IMR-90 (cell line): Measurements from ENCODE around the gene R3HDM2. TPM values are rescaled to one million over a fixed set of nuclear protein-coding genes. Genes with fewer than 3 reads are reported as not detected.
A peak's percentile ranks its signal among the peaks of the same experiment; 100 is the strongest.

Source experiments
- ATAC-seq: fragments of 200-7000 bp; cut with Tn5 transposase; 2 replicates; pipeline ENCODE4 v1.9.1; 2020; ENCODE audit warnings: low read depth, mild to moderate bottlenecking, moderate library complexity
- BruUV-seq: library from RNA; stranded (reverse); fragments of 400-500 nt; replicated peaks from 2 replicates; lab custom pipeline; 2021; lab: Mats Ljungman, UMichigan
- CTCF ChIA-PET: fragments of 300-600 bp; formaldehyde crosslinking; extraction: SDS; loops from one replicate; lab custom pipeline; 2021; ENCODE audit warnings: antibody characterized with exemption; lab: Yijun Ruan, JAX
- POLR2A ChIA-PET: fragments of 300-600 bp; sonication (Branson Sonifier 250); formaldehyde crosslinking; loops from one replicate; lab custom pipeline; 2022; ENCODE audit warnings: antibody characterized with exemption; ENCODE audit not compliant: unreplicated experiment; lab: Charles Lee
- DNase-seq: peaks from one replicate; pipeline ENCODE4 v3.0.0; 2013
- H2AFZ ChIP-seq: replicated peaks from 2 replicates; pipeline ENCODE3; 2013; ENCODE audit warnings: low read length, mild to moderate bottlenecking; ENCODE audit not compliant: poor library complexity
- H2AK5ac ChIP-seq: 2 replicates; pipeline ENCODE4 v1.6.1; 2013; ENCODE audit warnings: low read depth, low read length, inconsistent platforms
- H2AK9ac ChIP-seq: replicated peaks from 2 replicates; pipeline ENCODE3; 2013; ENCODE audit warnings: mild to moderate bottlenecking, low read depth, low read length, moderate library complexity; ENCODE audit not compliant: poor library complexity
- H2BK120ac ChIP-seq: 2 replicates; pipeline ENCODE4 v1.6.1; 2013; ENCODE audit warnings: low read depth, low read length, inconsistent platforms
- H2BK15ac ChIP-seq: 3 replicates; pipeline ENCODE4 v1.6.1; 2013; ENCODE audit warnings: low read depth, low read length, inconsistent platforms
- H2BK20ac ChIP-seq: 2 replicates; pipeline ENCODE4 v1.6.1; 2013; ENCODE audit warnings: low read depth, mild to moderate bottlenecking, inconsistent platforms, low read length, moderate library complexity
- H2BK5ac ChIP-seq: 2 replicates; pipeline ENCODE4 v1.6.1; 2013; ENCODE audit warnings: mild to moderate bottlenecking, low read depth, low read length, inconsistent platforms; ENCODE audit not compliant: poor library complexity, severe bottlenecking
- H3K14ac ChIP-seq: replicated peaks from 2 replicates; pipeline ENCODE4 v1.6.1; 2013; ENCODE audit warnings: low read depth, low read length, inconsistent platforms
- H3K18ac ChIP-seq: 2 replicates; pipeline ENCODE4 v1.6.1; 2013; ENCODE audit warnings: low read depth, low read length, control low read depth
- H3K23ac ChIP-seq: 2 replicates; pipeline ENCODE4 v1.6.1; 2013; ENCODE audit warnings: low read depth, low read length, inconsistent platforms
- H3K27ac ChIP-seq: 2 replicates; pipeline ENCODE4 v1.5.1; 2013; ENCODE audit warnings: mild to moderate bottlenecking, control low read depth, low read length; ENCODE audit not compliant: insufficient read depth
- H3K27me3 ChIP-seq: 2 replicates; pipeline ENCODE4 v1.6.1; 2013; ENCODE audit warnings: low read length; ENCODE audit not compliant: control insufficient read depth, insufficient read depth
- H3K36me3 ChIP-seq: 2 replicates; pipeline ENCODE4 v1.6.1; 2013; ENCODE audit warnings: low read length, mixed read lengths; ENCODE audit not compliant: control insufficient read depth, insufficient read depth
- H3K4ac ChIP-seq: 2 replicates; pipeline ENCODE4 v1.6.1; 2013; ENCODE audit warnings: low read depth, low read length, inconsistent platforms
- H3K4me1 ChIP-seq: 2 replicates; pipeline ENCODE4 v1.6.1; 2013; ENCODE audit warnings: low read length, mixed read lengths; ENCODE audit not compliant: control insufficient read depth, insufficient read depth
- H3K4me2 ChIP-seq: 2 replicates; pipeline ENCODE4 v1.6.1; 2013; ENCODE audit warnings: low read depth, mild to moderate bottlenecking, control low read depth, low read length, moderate library complexity
- H3K4me3 ChIP-seq: 2 replicates; pipeline ENCODE4 v1.5.1; 2013; ENCODE audit warnings: low read depth, mild to moderate bottlenecking, control low read depth, low read length, moderate library complexity; ENCODE audit not compliant: insufficient read depth
- H3K56ac ChIP-seq: 2 replicates; pipeline ENCODE4 v1.6.1; 2013; ENCODE audit warnings: low read length, inconsistent platforms; ENCODE audit not compliant: insufficient read depth; ENCODE audit errors: extremely low read depth
- H3K79me1 ChIP-seq, 2 experiments: 2 replicates each; pipeline ENCODE4 v1.6.1; 2013; ENCODE audit warnings: low read length in 2 of 2, inconsistent platforms in 1 of 2, low read depth in 1 of 2
- H3K9ac ChIP-seq: 2 replicates; pipeline ENCODE4 v1.6.1; 2013; ENCODE audit warnings: low read depth, low read length, control low read depth
- H3K9me1 ChIP-seq: 2 replicates; pipeline ENCODE4 v1.6.1; 2013; ENCODE audit warnings: low read length, inconsistent platforms; ENCODE audit not compliant: insufficient read depth
- H3K9me3 ChIP-seq: 2 replicates; pipeline ENCODE4 v1.6.1; 2013; ENCODE audit warnings: low read length; ENCODE audit not compliant: control insufficient read depth, insufficient read depth
- H4K20me1 ChIP-seq: 2 replicates; pipeline ENCODE4 v1.6.1; 2013; ENCODE audit warnings: low read length, inconsistent platforms; ENCODE audit not compliant: insufficient read depth
- H4K5ac ChIP-seq: 2 replicates; pipeline ENCODE4 v1.6.1; 2013; ENCODE audit warnings: mild to moderate bottlenecking, low read depth, low read length, control low read depth
- H4K8ac ChIP-seq, 2 experiments: 2 replicates each; pipeline ENCODE4 v1.6.1; 2013; ENCODE audit warnings: low read depth in 2 of 2, low read length in 2 of 2, control low read depth in 1 of 2, inconsistent platforms in 1 of 2
- H4K91ac ChIP-seq: 2 replicates; pipeline ENCODE4 v1.6.1; 2013; ENCODE audit warnings: low read depth, low read length, inconsistent platforms; ENCODE audit not compliant: insufficient read depth
- BHLHE40 ChIP-seq: fragments of 150-350 bp; IDR thresholded peaks from 2 replicates; pipeline ENCODE4 v1.6.1; 2016; ENCODE audit warnings: mild to moderate bottlenecking, low read depth, low read length
- CEBPB ChIP-seq: IDR thresholded peaks from 2 replicates; pipeline ENCODE4 v1.6.1; 2012; ENCODE audit warnings: low read depth, low read length, improper control_type of control experiment
- CHD1 ChIP-seq: IDR thresholded peaks from 2 replicates; pipeline ENCODE4 v1.6.1; 2012; ENCODE audit warnings: low read depth, low read length, improper control_type of control experiment
- CTCF ChIP-seq: conservative IDR thresholded peaks from 2 replicates; pipeline ENCODE4 v1.5.1; 2012; ENCODE audit warnings: mild to moderate bottlenecking, low read depth, low read length, improper control_type of control experiment
- ELK1 ChIP-seq: fragments of 150-350 bp; IDR thresholded peaks from 2 replicates; pipeline ENCODE4 v1.6.1; 2016; ENCODE audit warnings: low read depth, mild to moderate bottlenecking, low read length, moderate library complexity, borderline replicate concordance
- FOS ChIP-seq: fragments of 150-350 bp; IDR thresholded peaks from 2 replicates; pipeline ENCODE4 v1.6.1; 2016; ENCODE audit warnings: low read depth, low read length
- MAFK ChIP-seq: IDR thresholded peaks from 2 replicates; pipeline ENCODE4 v1.6.1; 2012; ENCODE audit warnings: low read depth, low read length, improper control_type of control experiment
- MAZ ChIP-seq: IDR thresholded peaks from 2 replicates; pipeline ENCODE4 v1.6.1; 2012; ENCODE audit warnings: low read depth, mild to moderate bottlenecking, low read length, improper control_type of control experiment, moderate library complexity, borderline replicate concordance
- MXI1 ChIP-seq: IDR thresholded peaks from 2 replicates; pipeline ENCODE4 v1.6.1; 2012; ENCODE audit warnings: low read depth, mild to moderate bottlenecking, low read length, moderate library complexity, borderline replicate concordance
- NFE2L2 ChIP-seq: fragments of 150-350 bp; IDR thresholded peaks from 2 replicates; pipeline ENCODE4 v1.6.1; 2016; ENCODE audit warnings: low read depth, mild to moderate bottlenecking, low read length
- POLR2A ChIP-seq: IDR thresholded peaks from 2 replicates; pipeline ENCODE4 v1.6.1; 2012; ENCODE audit warnings: mild to moderate bottlenecking, low read depth, low read length
- RAD21 ChIP-seq: IDR thresholded peaks from 2 replicates; pipeline ENCODE4 v1.6.1; 2012; ENCODE audit warnings: low read length, improper control_type of control experiment
- RCOR1 ChIP-seq: IDR thresholded peaks from 2 replicates; pipeline ENCODE4 v1.6.1; 2012; ENCODE audit warnings: mild to moderate bottlenecking, low read length, improper control_type of control experiment; ENCODE audit not compliant: insufficient replicate concordance
- RFX5 ChIP-seq: IDR thresholded peaks from 2 replicates; pipeline ENCODE4 v1.8.0; 2012; ENCODE audit warnings: low read depth, mild to moderate bottlenecking, low read length, moderate library complexity
- SMC3 ChIP-seq: fragments of 150-350 bp; IDR thresholded peaks from 2 replicates; pipeline ENCODE4 v1.6.1; 2016; ENCODE audit warnings: low read depth, mild to moderate bottlenecking, antibody characterized with exemption, low read length, moderate library complexity
- USF2 ChIP-seq: fragments of 150-350 bp; IDR thresholded peaks from 2 replicates; pipeline ENCODE4 v1.6.1; 2017; ENCODE audit warnings: mild to moderate bottlenecking, antibody characterized with exemption, low read length, low read depth
- WGBS, 2 experiments: methylation state at CpG; one replicate each; pipeline versions ENCODE4 v1.1.5 to v1.1.7; 2013; ENCODE audit warnings: missing lambda C conversion rate in 2 of 2; ENCODE audit not compliant: insufficient read length in 1 of 2; ENCODE audit errors: extremely low coverage in 2 of 2; 5-methylcytosine and 5-hydroxymethylcytosine counted together
- dilution Hi-C: fragments of 300-500 bp; cut with HindIII; formaldehyde crosslinking; loops from one replicate; pipeline ENCODE4 v1.14.3; 2018; ENCODE audit warnings: low sequenced_read_pairs; ENCODE audit not compliant: unreplicated experiment
- in situ Hi-C: fragments of 300-500 bp; cut with MboI; formaldehyde crosslinking; loops from 3 replicates; pipeline ENCODE4 v1.14.3; 2019; ENCODE audit warnings: low sequenced_read_pairs, inconsistent platforms, mixed read lengths
- intact Hi-C: fragments of 100-400 bp; cut with micrococcal nuclease; formaldehyde crosslinking; loops from 2 replicates; pipeline ENCODE4 v1.10.0; 2022
- polyA plus RNA-seq, 3 experiments: library from polyadenylated mRNA; depleted of rRNA; stranded (reverse); fragments of >200 nt; gene quantifications; 2 replicates each; pipeline ENCODE4 v1.2.3, GENCODE V29; 2012; ENCODE audit warnings: low replicate concordance in 1 of 3
- total RNA-seq: library from RNA; depleted of rRNA; stranded (reverse); fragments of >200 nt; gene quantifications from 2 replicates; pipeline ENCODE4 v1.2.3, GENCODE V29; 2012

The R3HDM2 gene
- total and polyA plus RNA-seq, 2 of the 4 experiments (the other 2 are of a cell fraction) = 7.5 to 28.4 TPM

- no peaks in the 10 kb centered on the region for H4K20me1 ChIP-seq
- H3K27ac ChIP-seq = peak overlapping the region; percentile 30
- no peak for DNase-seq
- H3K18ac ChIP-seq = peak overlapping the region; percentile 34; the same call in 1 of the 2 replicates
- peaks cover 15 to 33% of the 10 kb centered on the region in 2 experiments for H3K79me1 ChIP-seq
- H2BK120ac ChIP-seq = peak overlapping the region; percentile 97
- H3K4me2 ChIP-seq = no peak overlapping the region
- no peak overlapping the region for H3K4me3 ChIP-seq
- peak overlapping the region; percentile 92 for H3K4ac ChIP-seq
- H4K5ac ChIP-seq = peak overlapping the region; percentile 22; the same call in 1 of the 2 replicates
- BruUV-seq = no TSS peak
- peaks cover 6% of the 10 kb centered on the region for H3K36me3 ChIP-seq
- peak; percentile 7; the same call in 1 of the 2 replicates for ATAC-seq
- H2BK15ac ChIP-seq = peak overlapping the region; percentile 93
- H3K56ac ChIP-seq = peak overlapping the region; percentile 77
- peak overlapping the region; percentile 99 for H2BK20ac ChIP-seq
- H3K14ac ChIP-seq = peak overlapping the region; percentile 92
- H2BK5ac ChIP-seq = peak overlapping the region; percentile 71
- peak overlapping the region; percentile 74 to 87 for H4K8ac ChIP-seq
- no peaks in the 10 kb centered on the region for H3K27me3 ChIP-seq
- dilution Hi-C loops (no loop called here), in situ Hi-C loops (no loop called here), intact Hi-C loops (no loop called here)
- WGBS, 2 experiments = 100% methylated on average over 1 of the region's 5 CpGs; no CpG with 5 or more reads in 1 of the 2 experiments
- CTCF ChIA-PET = interaction anchor here (0.6 to 1.4 kb wide), 3 partner anchors 30 to 97 kb away, joined by 3 to 5 read pairs (median 4); no protein-coding TSS in a partner anchor
- no peak for TF ChIP-seq ELK1
- no peak for TF ChIP-seq RAD21
- TF ChIP-seq MAZ = no peak
- TF ChIP-seq NFE2L2 = no peak
- TF ChIP-seq CEBPB = no peak
- TF ChIP-seq RCOR1 = no peak
- no peak for TF ChIP-seq MXI1
- TF ChIP-seq FOS = no peak
- no peak for TF ChIP-seq BHLHE40
- TF ChIP-seq POLR2A = no peak
- TF ChIP-seq CHD1 = no peak
- TF ChIP-seq RFX5 = no peak
- TF ChIP-seq USF2 = no peak
- TF ChIP-seq MAFK = no peak
- TF ChIP-seq CTCF = no peak
- TF ChIP-seq SMC3 = no peak
- no peak overlapping the region for H2AFZ ChIP-seq
- H3K4me1 ChIP-seq = peaks cover 8% of the 10 kb centered on the region; the same call in 1 of the 2 replicates
- H3K9me1 ChIP-seq = peaks cover 10% of the 10 kb centered on the region
- H4K91ac ChIP-seq = peak overlapping the region; percentile 88
- H3K23ac ChIP-seq = peak overlapping the region; percentile 97
- H3K9ac ChIP-seq = no peak overlapping the region
- POLR2A ChIA-PET = no interaction called here
- peak overlapping the region; percentile 95 for H2AK5ac ChIP-seq
- H2AK9ac ChIP-seq = peak overlapping the region; percentile 60
- no peaks in the 10 kb centered on the region for H3K9me3 ChIP-seq
These were observed 42.4 kb downstream of the R3HDM2 start for GRCh38 chr12:57388425-57388824.
